HCT116 (cell line): ENCODE results near the gene VIT.

Experiments
- CTCF ChIP-seq, 3 experiments: fragments of 200-600 bp in 1 of 3; sonication (generic) in 1 of 3; IDR thresholded peaks in 2 of 3; conservative IDR thresholded peaks in 1 of 3; 2 replicates each; pipeline ENCODE4 v1.5.1; 2012 to 2017; ENCODE audit warnings: low read depth in 2 of 3, low read length in 2 of 3, antibody characterized with exemption in 1 of 3, borderline replicate concordance in 1 of 3, control low read depth in 1 of 3, mild to moderate bottlenecking in 1 of 3, mixed read lengths in 1 of 3, mixed run types in 1 of 3, moderate library complexity in 1 of 3; ENCODE audit not compliant: insufficient read depth in 1 of 3
- EZH2phosphoT487 ChIP-seq: fragments of 200-600 bp; IDR thresholded peaks from 2 replicates; pipeline ENCODE4 v1.6.1; 2018; ENCODE audit warnings: antibody characterized with exemption, borderline replicate concordance
- RAD21 ChIP-seq: IDR thresholded peaks from 2 replicates; pipeline ENCODE4 v1.6.1; 2012; ENCODE audit warnings: low read depth, mild to moderate bottlenecking

- TF ChIP-seq CTCF (IDR thresholded peaks at IDR 0.05 in 2 of 3, conservative IDR thresholded peaks at IDR 0.05 in 1 of 3; ENCODE audit: borderline replicate concordance in 1 of 3, insufficient read depth in 1 of 3, low read depth in 2 of 3, low read length in 2 of 3) = no peak
- no peak for TF ChIP-seq RAD21
- no peak for TF ChIP-seq EZH2phosphoT487
These were observed 110.8 kb downstream of the VIT start for GRCh38 chr2:36807223-36807886.
